Loucy (cell line): ENCODE measurements around the gene C19orf67.

Experiments
- EZH2phosphoT487 ChIP-seq: fragments of 200-600 bp; IDR thresholded peaks from 2 replicates; pipeline ENCODE4 v1.6.1; 2018; ENCODE audit warnings: antibody characterized with exemption, mild to moderate bottlenecking, moderate library complexity, borderline replicate concordance
- TF ChIP-seq, protein P1 (sequence below): fragments of 200-600 bp; sonication (generic); conservative IDR thresholded peaks from 2 replicates; pipeline ENCODE4 v1.5.1; 2014; ENCODE audit warnings: mild to moderate bottlenecking, antibody characterized with exemption, low read length

DNA sequence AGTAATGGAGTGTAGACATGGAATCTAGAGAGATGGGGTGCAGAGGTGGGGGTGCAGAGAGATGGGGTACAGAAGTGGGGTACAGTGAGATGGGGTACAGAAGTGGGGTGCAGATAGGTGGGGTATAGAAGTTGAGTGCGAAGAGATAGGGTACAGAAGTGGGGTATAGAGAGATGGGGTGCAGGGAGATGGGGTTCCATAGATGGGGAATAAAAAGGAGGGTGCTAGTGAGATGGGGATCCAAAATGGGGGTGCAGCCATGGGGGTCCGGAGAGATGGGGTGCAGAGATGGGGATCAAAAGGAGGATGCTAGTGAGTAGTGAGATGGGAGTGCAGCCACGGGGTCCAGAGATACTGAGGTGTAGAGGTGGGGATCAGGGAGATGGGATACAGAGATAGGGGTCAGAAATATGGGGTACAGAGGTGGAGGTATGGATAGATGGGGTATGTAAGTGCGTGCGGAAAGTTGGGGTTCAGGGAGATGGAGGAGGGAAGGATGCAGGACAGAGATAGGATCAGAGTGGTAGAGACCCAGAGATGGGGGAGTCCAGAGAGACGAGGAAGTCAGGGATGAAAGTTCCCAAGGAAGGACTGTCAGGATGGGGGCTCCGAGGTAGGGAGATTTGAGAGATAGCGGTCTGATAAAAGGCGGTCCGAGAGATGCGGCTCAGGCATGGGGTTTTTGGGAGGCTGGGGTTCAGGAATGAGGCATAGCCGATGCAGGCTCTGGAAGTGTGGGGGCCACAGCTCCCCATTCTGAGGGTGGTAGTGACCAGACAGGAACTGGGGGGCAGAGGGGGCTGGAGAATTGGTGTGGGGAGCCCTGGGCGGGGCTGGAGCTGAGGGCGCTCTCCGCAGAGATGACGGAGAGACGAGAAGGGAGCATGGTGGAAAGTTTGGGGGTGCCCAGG is 27.1 kb downstream of the C19orf67 start:
- TF ChIP-seq, protein P1, sequence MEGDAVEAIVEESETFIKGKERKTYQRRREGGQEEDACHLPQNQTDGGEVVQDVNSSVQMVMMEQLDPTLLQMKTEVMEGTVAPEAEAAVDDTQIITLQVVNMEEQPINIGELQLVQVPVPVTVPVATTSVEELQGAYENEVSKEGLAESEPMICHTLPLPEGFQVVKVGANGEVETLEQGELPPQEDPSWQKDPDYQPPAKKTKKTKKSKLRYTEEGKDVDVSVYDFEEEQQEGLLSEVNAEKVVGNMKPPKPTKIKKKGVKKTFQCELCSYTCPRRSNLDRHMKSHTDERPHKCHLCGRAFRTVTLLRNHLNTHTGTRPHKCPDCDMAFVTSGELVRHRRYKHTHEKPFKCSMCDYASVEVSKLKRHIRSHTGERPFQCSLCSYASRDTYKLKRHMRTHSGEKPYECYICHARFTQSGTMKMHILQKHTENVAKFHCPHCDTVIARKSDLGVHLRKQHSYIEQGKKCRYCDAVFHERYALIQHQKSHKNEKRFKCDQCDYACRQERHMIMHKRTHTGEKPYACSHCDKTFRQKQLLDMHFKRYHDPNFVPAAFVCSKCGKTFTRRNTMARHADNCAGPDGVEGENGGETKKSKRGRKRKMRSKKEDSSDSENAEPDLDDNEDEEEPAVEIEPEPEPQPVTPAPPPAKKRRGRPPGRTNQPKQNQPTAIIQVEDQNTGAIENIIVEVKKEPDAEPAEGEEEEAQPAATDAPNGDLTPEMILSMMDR: no peak
- TF ChIP-seq EZH2phosphoT487: no peak
